Measurements from ENCODE around the gene CXCR6. TPM values are rescaled to one million over a fixed set of nuclear protein-coding genes. Genes with fewer than 3 reads are reported as not detected.

CXCR6 gene
- total and polyA plus RNA-seq, 2 of the 8 experiments (the other 6 are each of a cell fraction or from before 2014, with no cell fraction given): not detected

- no peak overlapping the region for H3K23ac ChIP-seq (ENCODE audit: insufficient read length)
- H3K36me3 ChIP-seq (ENCODE audit: control insufficient read depth in 2 of 4, insufficient read depth in 4 of 4, low read length in 3 of 4): peaks cover 0 to 19% (median 14%) of the 10 kb centered on the region in 4 experiments; a peak in 6 of 8 replicates
- H2BK15ac ChIP-seq (ENCODE audit: low read length): no peak overlapping the region
- H3K14ac ChIP-seq (ENCODE audit: insufficient read length): no peak overlapping the region
- POLR2A ChIA-PET (ENCODE audit: partially characterized antibody): no interaction called here
- no peak overlapping the region for H2AFZ ChIP-seq (ENCODE audit: low read length)
- H3K56ac ChIP-seq (replicated peaks; ENCODE audit: insufficient read length, low read depth, low read length): no peak overlapping the region
- H3K79me2 ChIP-seq (ENCODE audit: control insufficient read depth in 1 of 2, insufficient read depth in 2 of 2, low read length in 2 of 2): peaks cover 0 to 58% of the 10 kb centered on the region in 2 experiments; a peak in 2 of 4 replicates
- H3K27me3 ChIP-seq (replicated peaks in 1 of 4; ENCODE audit: control insufficient read depth in 3 of 4, extremely low read depth in 1 of 4, insufficient read depth in 3 of 4, low read length in 3 of 4): no peaks in the 10 kb centered on the region
- no peak overlapping the region for H3K4me2 ChIP-seq (ENCODE audit: insufficient read depth in 1 of 2, low read depth in 2 of 2, low read length in 2 of 2)
- 0 out of 2 replicates have a peak overlapping the region, but pooled peaks have one; percentile 12 for H2BK5ac ChIP-seq (ENCODE audit: low read depth, low read length)
- CTCF ChIA-PET (ENCODE audit: partially characterized antibody): interaction anchor here (0.6 to 1.7 kb wide), 3 partner anchors 90 to 353 kb away, joined by 3 to 7 read pairs (median 4); no protein-coding TSS in a partner anchor
- no peak for TF ChIP-seq CTBP2 (IDR thresholded peaks at IDR 0.05; ENCODE audit: borderline replicate concordance, insufficient read depth, insufficient read length, low read length)
- TF ChIP-seq EZH2 (IDR thresholded peaks at IDR 0.05; ENCODE audit: low read depth, low read length, severe bottlenecking): no peak
- no peak for TF ChIP-seq MAFK (IDR thresholded peaks at IDR 0.05; ENCODE audit: low read depth, low read length)
- H3K4me3 ChIP-seq (ENCODE audit: extremely low read depth in 1 of 4, insufficient read depth in 2 of 4, low read depth in 3 of 4, low read length in 4 of 4): no peak overlapping the region
- H4K8ac ChIP-seq (ENCODE audit: extremely low read depth, insufficient read depth, low read length): no peak overlapping the region
- peaks cover 0 to 5% of the 10 kb centered on the region in 2 experiments for H4K20me1 ChIP-seq (replicated peaks in 1 of 2; ENCODE audit: control insufficient read depth in 1 of 2, insufficient read depth in 2 of 2, low read length in 2 of 2)
- no peaks in the 10 kb centered on the region for H3K9me3 ChIP-seq (ENCODE audit: insufficient read depth in 2 of 2, low read depth in 1 of 2, low read length in 1 of 2)
- no peak for FAIRE-seq
- DNase-seq (ENCODE audit: low read depth in 1 of 2, low spot score in 2 of 2): no peak
- H2AK5ac ChIP-seq (ENCODE audit: low read depth, low read length): no peak overlapping the region
- no peak overlapping the region for H3K4ac ChIP-seq (replicated peaks; ENCODE audit: insufficient read length, low read depth, low read length)
- H3K4me1 ChIP-seq (replicated peaks in 1 of 4; ENCODE audit: control insufficient read depth in 3 of 4, insufficient read depth in 4 of 4, low read length in 3 of 4): peaks cover 1 to 10% (median 4%) of the 10 kb centered on the region in 4 experiments
- H2BK120ac ChIP-seq (replicated peaks; ENCODE audit: low read depth, low read length): no peak overlapping the region
- H3K27ac ChIP-seq (ENCODE audit: low read depth, low read length): no peak overlapping the region
- no peak overlapping the region for H3K9ac ChIP-seq (replicated peaks in 1 of 4; ENCODE audit: extremely low read depth in 1 of 4, low read depth in 3 of 4, low read length in 3 of 4)
- peaks cover 10% of the 10 kb centered on the region for H3K79me1 ChIP-seq (ENCODE audit: low read depth, low read length)
- H2BK12ac ChIP-seq (ENCODE audit: low read depth, low read length): no peak overlapping the region
- H2BK20ac ChIP-seq (ENCODE audit: low read length): no peak overlapping the region
- H4K91ac ChIP-seq (replicated peaks; ENCODE audit: insufficient read length, low read length): no peak overlapping the region
- no peak overlapping the region for H4K5ac ChIP-seq (ENCODE audit: insufficient read length, low read depth, low read length)
- 85% methylated on average over 8 of the region's 8 CpGs; no CpG with 5 or more reads in 1 of the 2 experiments for WGBS, 2 experiments (ENCODE audit: extremely low coverage in 1 of 2, insufficient coverage in 1 of 2, insufficient read length in 1 of 2, insufficient replicate concordance in 2 of 2, low coverage in 1 of 2, low lambda C conversion rate in 2 of 2, missing lambda C conversion rate in 1 of 2)
- H3K18ac ChIP-seq (ENCODE audit: extremely low read depth, low read length): no peak overlapping the region
- no peaks in the 10 kb centered on the region for H3K23me2 ChIP-seq (ENCODE audit: low read depth, low read length)
Observed at GRCh38 chr3:45987368-45988291, 44.4 kb downstream of the CXCR6 start.
